ENCODE measurements around the gene ZNF343. TPM values are rescaled to one million over a fixed set of nuclear protein-coding genes. Genes with fewer than 3 reads are reported as not detected.

ZNF343 gene
- total and polyA plus RNA-seq, 12 donors = 5.8 to 13.0 (median 9.4) TPM

DNA sequence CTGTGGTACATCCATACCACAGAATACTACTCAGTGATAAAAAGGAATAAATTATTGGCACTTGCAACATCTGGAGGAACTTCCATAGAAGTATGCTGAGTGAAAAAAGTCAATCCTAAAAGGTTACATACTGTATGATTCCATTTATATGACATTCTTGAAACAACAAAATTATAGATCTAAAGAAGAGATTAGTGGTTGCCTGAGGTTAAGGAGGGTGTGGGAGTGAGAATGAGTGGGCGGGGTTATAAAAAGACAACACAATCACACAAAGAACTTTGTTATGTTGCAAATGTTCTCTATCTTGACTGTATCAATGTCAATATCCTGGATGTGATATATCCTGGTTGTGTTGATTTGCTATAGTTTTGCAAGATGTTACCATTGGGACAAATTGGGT lies 59.3 kb downstream of the ZNF343 start:
- H3K9me3 ChIP-seq (replicated peaks in 1 of 3) = no peaks in the 10 kb centered on the region
- TF ChIP-seq POLR2A (IDR thresholded peaks at IDR 0.05) (no peak), CTCF (IDR thresholded peaks at IDR 0.05) (no peak)
- no peaks in the 10 kb centered on the region for H3K36me3 ChIP-seq (replicated peaks in 1 of 2)
- H3K27ac ChIP-seq = no peak overlapping the region
- no peaks in the 10 kb centered on the region for H3K27me3 ChIP-seq
- no peak for DNase-seq
- WGBS, 4 donors = 87 to 96% (median 92%) methylated on average over 1 of the region's 1 CpG
- no peaks in the 10 kb centered on the region for H3K4me1 ChIP-seq (replicated peaks in 1 of 2)
- H3K4me3 ChIP-seq = no peak overlapping the region
- intact Hi-C loops (cut with DNase I) = loop anchor here in 1 of 2 donors (10.0 kb wide), 1 partner anchor 685 kb away; no protein-coding TSS in a partner anchor

DNA sequence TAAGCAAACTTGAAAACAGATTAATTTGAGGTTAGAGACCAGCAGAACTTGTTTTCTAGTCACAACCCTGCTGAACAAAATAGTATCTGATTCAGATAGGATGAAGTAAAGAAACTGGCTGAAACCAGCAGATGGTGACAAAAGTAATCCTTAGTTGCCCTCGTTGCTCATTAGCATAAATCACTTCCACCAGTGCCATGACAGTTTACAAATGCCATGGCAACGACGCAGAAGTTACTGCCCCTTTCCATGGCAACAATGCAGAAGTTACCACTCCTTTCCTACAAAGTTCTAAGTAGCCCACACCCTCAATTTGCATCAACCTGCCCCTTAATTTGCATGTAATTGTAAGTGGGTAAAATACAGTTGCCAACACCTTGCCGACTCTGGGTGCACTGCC lies 61.9 kb downstream of the ZNF343 start:
- Histone ChIP-seq H3K36me3 (replicated peaks in 1 of 2) (no peaks in the 10 kb centered on the region), H3K9me3 (replicated peaks in 1 of 3) (no peaks in the 10 kb centered on the region), H3K4me3 (no peak overlapping the region), H3K4me1 (replicated peaks in 1 of 2) (no peaks in the 10 kb centered on the region), H3K27me3 (no peaks in the 10 kb centered on the region), H3K27ac (no peak overlapping the region)
- WGBS, 4 donors = 58 to 74% (median 70%) methylated on average over 4 of the region's 4 CpGs
- TF ChIP-seq POLR2A (IDR thresholded peaks at IDR 0.05) (no peak), CTCF (IDR thresholded peaks at IDR 0.05) (no peak)
- no peak for DNase-seq
- intact Hi-C loops (cut with DNase I) = loop anchor here in 1 of 2 donors (10.0 kb wide), 1 partner anchor 682 kb away; no protein-coding TSS in a partner anchor

Small RNA genes lying within 50 kb of the gene (small RNA-seq; reads per million reads assigned to genes)
- 0 reads per million in 2 donors for gene RF00019

Other genes with a start within 250 kb of the ZNF343 start
- 1 to 10 TPM in 1 of 9 donors, under 1 TPM in 2, not detected in 6; 0.14 to 1.7 (median 0.17) TPM for gene TGM3, start 212.9 kb downstream of the ZNF343 start, total RNA-seq
- under 1 TPM; 0.13 to 0.84 (median 0.56) TPM for gene TGM3, start 212.9 kb downstream of the ZNF343 start, polyA plus RNA-seq
- not detected for gene TGM6, start 128.0 kb downstream of the ZNF343 start, total RNA-seq
- gene TGM6, start 128.0 kb downstream of the ZNF343 start, polyA plus RNA-seq = not detected
- 100 to 1,000 TPM in 8 of 9 donors, 10 to 100 TPM in 1; 77.7 to 265 (median 162) TPM for gene SNRPB, start 38.1 kb downstream of the ZNF343 start, total RNA-seq
- 100 to 1,000 TPM in 2 of 3 donors, 10 to 100 TPM in 1; 66.2 to 192 (median 109) TPM for gene SNRPB, start 38.1 kb downstream of the ZNF343 start, polyA plus RNA-seq
- under 1 TPM in 2 of 9 donors, not detected in 7; 0.11 to 0.42 TPM for gene TMC2, start 27.7 kb upstream of the ZNF343 start, total RNA-seq
- gene TMC2, start 27.7 kb upstream of the ZNF343 start, polyA plus RNA-seq = 1 to 10 TPM in 1 of 3 donors, under 1 TPM in 2; 0.20 to 1.3 (median 0.82) TPM
- gene NOP56, start 143.7 kb upstream of the ZNF343 start, total RNA-seq = 100 to 1,000 TPM in 2 of 9 donors, 10 to 100 TPM in 7; 52.5 to 180 (median 79.6) TPM
- gene NOP56, start 143.7 kb upstream of the ZNF343 start, polyA plus RNA-seq = 100 to 1,000 TPM; 126 to 181 (median 166) TPM
- gene IDH3B, start 155.3 kb upstream of the ZNF343 start, total RNA-seq = 100 to 1,000 TPM in 7 of 9 donors, 10 to 100 TPM in 2; 79.0 to 220 (median 111) TPM
- gene IDH3B, start 155.3 kb upstream of the ZNF343 start, polyA plus RNA-seq = 100 to 1,000 TPM; 101 to 113 (median 104) TPM
- 10 to 100 TPM in 4 of 9 donors, 1 to 10 TPM in 5; 2.8 to 13.3 (median 9.7) TPM for gene EBF4, start 183.9 kb upstream of the ZNF343 start, total RNA-seq
- gene EBF4, start 183.9 kb upstream of the ZNF343 start, polyA plus RNA-seq = 10 to 100 TPM in 2 of 3 donors, 1 to 10 TPM in 1; 1.6 to 29.7 (median 14.1) TPM